SK-N-SH (cell line): ENCODE results near the gene NR6A1. TPM values are rescaled to one million over a fixed set of nuclear protein-coding genes. Genes with fewer than 3 reads are reported as not detected.

ENCODE experiments used
- CTCF ChIA-PET: fragments of 300-600, 350-600 bp; formaldehyde crosslinking; extraction: SDS; loops from one replicate; lab custom pipeline; 2021; lab: Yijun Ruan, JAX
- POLR2A ChIA-PET: fragments of 350-600 bp; sonication (Branson Sonifier 250); formaldehyde crosslinking; extraction: SDS; loops from one replicate; lab custom pipeline; 2020; ENCODE audit warnings: antibody characterized with exemption, inconsistent platforms; lab: Yijun Ruan, JAX
- DNase-seq: peaks from one replicate; pipeline ENCODE4 v3.0.0; 2012
- H2AFZ ChIP-seq: fragments of 200-600 bp; sonication (generic); 2 replicates; pipeline ENCODE4 v1.8.1; 2016; ENCODE audit warnings: antibody characterized with exemption, mild to moderate bottlenecking, low read depth
- H3F3A ChIP-seq: fragments of 200-600 bp; sonication (generic); replicated peaks from 2 replicates; pipeline ENCODE3; 2016; ENCODE audit warnings: antibody characterized with exemption, mild to moderate bottlenecking; ENCODE audit not compliant: insufficient read depth
- H3K27ac ChIP-seq, 2 experiments: fragments of 200-500 bp in 1 of 2; fragments of 200-600 bp in 1 of 2; sonication (Bioruptor generic) in 1 of 2; sonication (generic), shearing (Covaris generic) in 1 of 2; 2 replicates each; pipeline versions ENCODE4 v1.5.1 to v1.6.1; 2014 to 2016; ENCODE audit warnings: low read depth in 2 of 2, inconsistent platforms in 1 of 2, low read length in 1 of 2, mild to moderate bottlenecking in 1 of 2, mixed read lengths in 1 of 2
- H3K27me3 ChIP-seq: fragments of 200-600 bp; sonication (generic), shearing (Covaris generic); 2 replicates; pipeline ENCODE4 v1.6.1; 2016; ENCODE audit warnings: mixed run types; ENCODE audit not compliant: insufficient read depth
- H3K36me3 ChIP-seq, 2 experiments: fragments of 200-500 bp in 1 of 2; fragments of 200-600 bp in 1 of 2; sonication (Bioruptor generic) in 1 of 2; sonication (generic) in 1 of 2; replicated peaks in 1 of 2; 2 replicates each; pipeline versions ENCODE3 to v1.5.1; 2014 to 2016; ENCODE audit warnings: low read length in 1 of 2, mild to moderate bottlenecking in 1 of 2; ENCODE audit not compliant: insufficient read depth in 2 of 2, control insufficient read depth in 1 of 2
- H3K4me1 ChIP-seq, 2 experiments: fragments of 200-500 bp in 1 of 2; fragments of 200-600 bp in 1 of 2; sonication (Bioruptor generic) in 1 of 2; sonication (generic), shearing (Covaris generic) in 1 of 2; 2 replicates each; pipeline versions ENCODE4 v1.5.1 to v1.6.1; 2014 to 2016; ENCODE audit warnings: low read depth in 1 of 2, low read length in 1 of 2, mixed run types in 1 of 2; ENCODE audit not compliant: insufficient read depth in 2 of 2, control insufficient read depth in 1 of 2
- H3K4me2 ChIP-seq: fragments of 200-600 bp; sonication (generic), shearing (Covaris generic); 2 replicates; pipeline ENCODE4 v1.6.1; 2017; ENCODE audit warnings: mixed run types
- H3K4me3 ChIP-seq, 2 experiments: fragments of 200-500 bp in 1 of 2; fragments of 200-600 bp in 1 of 2; sonication (Bioruptor generic) in 1 of 2; sonication (generic), shearing (Covaris generic) in 1 of 2; 2 replicates each; pipeline versions ENCODE4 v1.5.1 to v1.8.1; 2014 to 2016; ENCODE audit warnings: low read depth in 2 of 2, inconsistent platforms in 1 of 2, low read length in 1 of 2, mild to moderate bottlenecking in 1 of 2, mixed read lengths in 1 of 2, moderate library complexity in 1 of 2
- H3K79me2 ChIP-seq: fragments of 200-600 bp; sonication (generic); 2 replicates; pipeline ENCODE4 v1.8.1; 2017; ENCODE audit warnings: mild to moderate bottlenecking; ENCODE audit not compliant: insufficient read depth
- H3K9ac ChIP-seq: fragments of 200-600 bp; sonication (generic); 2 replicates; pipeline ENCODE4 v1.6.1; 2017; ENCODE audit warnings: mixed run types
- H3K9me2 ChIP-seq: fragments of 200-600 bp; sonication (generic); 2 replicates; pipeline ENCODE4 v1.6.1; 2017; ENCODE audit warnings: mixed run types
- H3K9me3 ChIP-seq: fragments of 200-600 bp; sonication (generic); 2 replicates; pipeline ENCODE4 v1.6.1; 2017; ENCODE audit warnings: mixed run types, mild to moderate bottlenecking, moderate library complexity
- H4K20me1 ChIP-seq: fragments of 200-600 bp; sonication (generic); 2 replicates; pipeline ENCODE4 v1.6.1; 2017; ENCODE audit warnings: mild to moderate bottlenecking, mixed run types; ENCODE audit not compliant: insufficient read depth
- EP300 ChIP-seq, 2 experiments: IDR thresholded peaks; 2 replicates each; pipeline versions ENCODE4 v1.4.0 to v1.6.1; 2012; ENCODE audit warnings: borderline replicate concordance in 1 of 2, low read depth in 1 of 2, low read length in 1 of 2
- FOSL2 ChIP-seq: IDR thresholded peaks from 2 replicates; pipeline ENCODE4 v1.4.0; 2012; ENCODE audit warnings: low read depth, mild to moderate bottlenecking, moderate library complexity, borderline replicate concordance
- FOXJ3 ChIP-seq: sonication (generic); formaldehyde crosslinking; IDR thresholded peaks from 2 replicates; pipeline ENCODE4 v1.5.1; 2020; ENCODE audit warnings: mild to moderate bottlenecking, missing genetic modification reagents
- MEF2A ChIP-seq: IDR thresholded peaks from 2 replicates; pipeline ENCODE4 v1.4.0; 2012; ENCODE audit warnings: low read depth, borderline replicate concordance
- RCOR1 ChIP-seq: fragments of 150-350 bp; IDR thresholded peaks from 2 replicates; pipeline ENCODE4 v1.6.1; 2017; ENCODE audit warnings: antibody characterized with exemption, low read length
- RFX5 ChIP-seq: IDR thresholded peaks from 2 replicates; pipeline ENCODE4 v1.6.1; 2012; ENCODE audit warnings: mild to moderate bottlenecking, improper control_type of control experiment, low read length
- SIN3A ChIP-seq: IDR thresholded peaks from 2 replicates; pipeline ENCODE4 v1.6.1; 2012; ENCODE audit warnings: low read depth, mild to moderate bottlenecking, low read length, moderate library complexity, borderline replicate concordance
- TAF1 ChIP-seq: IDR thresholded peaks from 2 replicates; pipeline ENCODE4 v1.6.1; 2012; ENCODE audit warnings: low read depth, mild to moderate bottlenecking, low read length, moderate library complexity, borderline replicate concordance
- TCF12 ChIP-seq: IDR thresholded peaks from 2 replicates; pipeline ENCODE4 v1.4.0; 2012
- TEAD4 ChIP-seq: IDR thresholded peaks from 2 replicates; pipeline ENCODE4 v1.4.0; 2012; ENCODE audit warnings: mild to moderate bottlenecking, borderline replicate concordance; ENCODE audit not compliant: insufficient read depth
- WGBS: methylation state at CpG from one replicate; pipeline ENCODE4 v1.1.6; 2017; ENCODE audit warnings: low lambda C conversion rate; 5-methylcytosine and 5-hydroxymethylcytosine counted together
- polyA plus RNA-seq, 3 experiments: library from polyadenylated mRNA; depleted of rRNA; stranded (reverse); fragments of >200 nt; gene quantifications; 2 replicates each; pipeline ENCODE4 v1.2.3, GENCODE V29; 2012
- TF ChIP-seq, protein P1 (sequence below): fragments of 200-600 bp; sonication (generic); IDR thresholded peaks from 2 replicates; pipeline ENCODE4 v1.6.1; 2017; ENCODE audit warnings: antibody characterized with exemption, mild to moderate bottlenecking, moderate library complexity
- TF ChIP-seq, protein P2 (sequence below): fragments of 150-350 bp; IDR thresholded peaks from 2 replicates; pipeline ENCODE4 v1.6.1; 2017; ENCODE audit warnings: antibody characterized with exemption, low read length, low read depth, borderline replicate concordance
- TF ChIP-seq, protein P3 (sequence below): IDR thresholded peaks from 2 replicates; pipeline ENCODE4 v1.4.0; 2012; ENCODE audit warnings: low read depth, borderline replicate concordance
- TF ChIP-seq, protein P4 (sequence below): fragments of 150-350 bp; IDR thresholded peaks from 2 replicates; pipeline ENCODE4 v1.6.1; 2016; ENCODE audit warnings: mild to moderate bottlenecking, low read depth, low read length
- TF ChIP-seq, protein P5 (sequence below): IDR thresholded peaks from 2 replicates; pipeline ENCODE4 v1.4.0; 2012; ENCODE audit warnings: low read depth, borderline replicate concordance

The NR6A1 gene
- polyA plus RNA-seq, 1 of the 3 experiments (the other 2 are of a cell fraction): 1.2 TPM

DNA sequence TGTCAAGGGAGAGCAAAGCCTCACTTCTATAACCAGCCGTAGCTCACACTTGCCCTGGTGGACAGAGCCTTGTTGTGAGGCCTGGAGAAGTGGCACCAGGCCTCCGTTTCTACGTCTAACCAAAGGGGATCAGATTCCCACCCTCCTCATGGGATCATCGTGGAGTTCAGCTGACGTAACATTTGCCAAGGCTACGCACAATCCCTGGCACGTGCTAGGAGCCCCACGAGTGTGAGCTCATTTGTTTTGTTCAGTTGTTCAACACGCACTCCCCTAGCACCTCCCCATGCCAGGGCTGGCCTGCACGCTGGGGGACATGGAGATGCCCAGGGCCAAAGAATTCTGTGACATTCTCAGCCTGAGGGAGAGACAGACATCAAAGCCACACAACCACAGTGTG lies 297.8 kb downstream of the NR6A1 start:
- ChIA-PET CTCF (interaction anchor here (0.9 to 1.2 kb wide), 2 partner anchors 22 to 54 kb away, joined by 3 to 5 read pairs; no protein-coding TSS in a partner anchor), POLR2A (no interaction called here)
- Histone ChIP-seq H3K9me2 (no peaks in the 10 kb centered on the region), H3K4me2 (no peak overlapping the region), H3K9me3 (no peaks in the 10 kb centered on the region), H3K4me1 (peaks cover 0 to 10% of the 10 kb centered on the region in 2 experiments; a peak in 1 of 4 replicates), H3K4me3 (no peak overlapping the region), H4K20me1 (no peaks in the 10 kb centered on the region), H3K79me2 (no peaks in the 10 kb centered on the region), H3K27me3 (no peaks in the 10 kb centered on the region; the same call in 1 of the 2 replicates), H3K36me3 (no peaks in the 10 kb centered on the region), H3K9ac (no peak overlapping the region), H3F3A (no peaks in the 10 kb centered on the region), H3K27ac (no peak overlapping the region), H2AFZ (no peak overlapping the region)
- DNase-seq: no peak
- WGBS: 80% methylated on average over 9 of the region's 10 CpGs
- TF ChIP-seq RCOR1: no peak
- TF ChIP-seq, protein P1, sequence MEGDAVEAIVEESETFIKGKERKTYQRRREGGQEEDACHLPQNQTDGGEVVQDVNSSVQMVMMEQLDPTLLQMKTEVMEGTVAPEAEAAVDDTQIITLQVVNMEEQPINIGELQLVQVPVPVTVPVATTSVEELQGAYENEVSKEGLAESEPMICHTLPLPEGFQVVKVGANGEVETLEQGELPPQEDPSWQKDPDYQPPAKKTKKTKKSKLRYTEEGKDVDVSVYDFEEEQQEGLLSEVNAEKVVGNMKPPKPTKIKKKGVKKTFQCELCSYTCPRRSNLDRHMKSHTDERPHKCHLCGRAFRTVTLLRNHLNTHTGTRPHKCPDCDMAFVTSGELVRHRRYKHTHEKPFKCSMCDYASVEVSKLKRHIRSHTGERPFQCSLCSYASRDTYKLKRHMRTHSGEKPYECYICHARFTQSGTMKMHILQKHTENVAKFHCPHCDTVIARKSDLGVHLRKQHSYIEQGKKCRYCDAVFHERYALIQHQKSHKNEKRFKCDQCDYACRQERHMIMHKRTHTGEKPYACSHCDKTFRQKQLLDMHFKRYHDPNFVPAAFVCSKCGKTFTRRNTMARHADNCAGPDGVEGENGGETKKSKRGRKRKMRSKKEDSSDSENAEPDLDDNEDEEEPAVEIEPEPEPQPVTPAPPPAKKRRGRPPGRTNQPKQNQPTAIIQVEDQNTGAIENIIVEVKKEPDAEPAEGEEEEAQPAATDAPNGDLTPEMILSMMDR: no peak
- TF ChIP-seq TAF1: no peak
- TF ChIP-seq, protein P2, sequence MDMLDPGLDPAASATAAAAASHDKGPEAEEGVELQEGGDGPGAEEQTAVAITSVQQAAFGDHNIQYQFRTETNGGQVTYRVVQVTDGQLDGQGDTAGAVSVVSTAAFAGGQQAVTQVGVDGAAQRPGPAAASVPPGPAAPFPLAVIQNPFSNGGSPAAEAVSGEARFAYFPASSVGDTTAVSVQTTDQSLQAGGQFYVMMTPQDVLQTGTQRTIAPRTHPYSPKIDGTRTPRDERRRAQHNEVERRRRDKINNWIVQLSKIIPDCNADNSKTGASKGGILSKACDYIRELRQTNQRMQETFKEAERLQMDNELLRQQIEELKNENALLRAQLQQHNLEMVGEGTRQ: no peak
- TF ChIP-seq, protein P3, sequence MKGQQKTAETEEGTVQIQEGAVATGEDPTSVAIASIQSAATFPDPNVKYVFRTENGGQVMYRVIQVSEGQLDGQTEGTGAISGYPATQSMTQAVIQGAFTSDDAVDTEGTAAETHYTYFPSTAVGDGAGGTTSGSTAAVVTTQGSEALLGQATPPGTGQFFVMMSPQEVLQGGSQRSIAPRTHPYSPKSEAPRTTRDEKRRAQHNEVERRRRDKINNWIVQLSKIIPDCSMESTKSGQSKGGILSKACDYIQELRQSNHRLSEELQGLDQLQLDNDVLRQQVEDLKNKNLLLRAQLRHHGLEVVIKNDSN: no peak
- no peak for TF ChIP-seq FOSL2
- TF ChIP-seq SIN3A: no peak
- TF ChIP-seq TCF12: no peak
- TF ChIP-seq FOXJ3: no peak
- TF ChIP-seq MEF2A: no peak
- TF ChIP-seq TEAD4: no peak
- TF ChIP-seq, protein P4, sequence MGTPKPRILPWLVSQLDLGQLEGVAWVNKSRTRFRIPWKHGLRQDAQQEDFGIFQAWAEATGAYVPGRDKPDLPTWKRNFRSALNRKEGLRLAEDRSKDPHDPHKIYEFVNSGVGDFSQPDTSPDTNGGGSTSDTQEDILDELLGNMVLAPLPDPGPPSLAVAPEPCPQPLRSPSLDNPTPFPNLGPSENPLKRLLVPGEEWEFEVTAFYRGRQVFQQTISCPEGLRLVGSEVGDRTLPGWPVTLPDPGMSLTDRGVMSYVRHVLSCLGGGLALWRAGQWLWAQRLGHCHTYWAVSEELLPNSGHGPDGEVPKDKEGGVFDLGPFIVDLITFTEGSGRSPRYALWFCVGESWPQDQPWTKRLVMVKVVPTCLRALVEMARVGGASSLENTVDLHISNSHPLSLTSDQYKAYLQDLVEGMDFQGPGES: no peak
- no peak for TF ChIP-seq RFX5
- no peak for TF ChIP-seq EP300 (IDR thresholded peaks at IDR 0.05; ENCODE audit: borderline replicate concordance in 1 of 2, low read depth in 1 of 2, low read length in 1 of 2)
- TF ChIP-seq, protein P5, sequence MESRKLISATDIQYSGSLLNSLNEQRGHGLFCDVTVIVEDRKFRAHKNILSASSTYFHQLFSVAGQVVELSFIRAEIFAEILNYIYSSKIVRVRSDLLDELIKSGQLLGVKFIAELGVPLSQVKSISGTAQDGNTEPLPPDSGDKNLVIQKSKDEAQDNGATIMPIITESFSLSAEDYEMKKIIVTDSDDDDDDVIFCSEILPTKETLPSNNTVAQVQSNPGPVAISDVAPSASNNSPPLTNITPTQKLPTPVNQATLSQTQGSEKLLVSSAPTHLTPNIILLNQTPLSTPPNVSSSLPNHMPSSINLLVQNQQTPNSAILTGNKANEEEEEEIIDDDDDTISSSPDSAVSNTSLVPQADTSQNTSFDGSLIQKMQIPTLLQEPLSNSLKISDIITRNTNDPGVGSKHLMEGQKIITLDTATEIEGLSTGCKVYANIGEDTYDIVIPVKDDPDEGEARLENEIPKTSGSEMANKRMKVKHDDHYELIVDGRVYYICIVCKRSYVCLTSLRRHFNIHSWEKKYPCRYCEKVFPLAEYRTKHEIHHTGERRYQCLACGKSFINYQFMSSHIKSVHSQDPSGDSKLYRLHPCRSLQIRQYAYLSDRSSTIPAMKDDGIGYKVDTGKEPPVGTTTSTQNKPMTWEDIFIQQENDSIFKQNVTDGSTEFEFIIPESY: no peak
